ENCODE measurements around the gene FTSJ1.
"Not testable (repeated sequence)": the region's sequence is repeated elsewhere in the genome, so short reads cannot be mapped to it uniquely, and the experiment has no call there.

The FTSJ1 gene

GRCh38 chrX:48497871-48498270 lies 21.9 kb downstream of the FTSJ1 start:
- no peak for DNase-seq (ENCODE audit: low read depth)

DNA sequence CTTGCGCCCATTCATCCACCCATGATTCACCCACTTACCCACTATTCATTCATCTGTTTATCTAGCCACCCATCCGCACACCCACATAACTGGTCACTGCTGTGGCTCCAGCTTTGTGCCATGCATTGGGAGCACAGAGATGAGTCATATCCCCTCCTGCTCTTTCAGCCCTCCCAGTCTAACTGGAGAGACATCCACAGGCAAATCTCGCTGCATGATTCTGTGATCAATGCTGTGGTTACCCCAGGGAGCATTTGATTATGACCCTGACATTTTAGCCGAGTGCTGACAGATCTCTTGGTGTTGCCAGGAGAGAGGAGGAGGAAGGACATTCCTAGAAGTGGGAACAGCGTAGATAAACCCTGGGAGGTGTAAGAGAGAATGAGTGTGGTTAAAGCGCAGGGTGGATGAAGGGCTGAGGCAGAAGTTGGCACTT lies 22.4 kb downstream of the FTSJ1 start:
- peak; percentile 63 for DNase-seq (ENCODE audit: low read depth)

DNA sequence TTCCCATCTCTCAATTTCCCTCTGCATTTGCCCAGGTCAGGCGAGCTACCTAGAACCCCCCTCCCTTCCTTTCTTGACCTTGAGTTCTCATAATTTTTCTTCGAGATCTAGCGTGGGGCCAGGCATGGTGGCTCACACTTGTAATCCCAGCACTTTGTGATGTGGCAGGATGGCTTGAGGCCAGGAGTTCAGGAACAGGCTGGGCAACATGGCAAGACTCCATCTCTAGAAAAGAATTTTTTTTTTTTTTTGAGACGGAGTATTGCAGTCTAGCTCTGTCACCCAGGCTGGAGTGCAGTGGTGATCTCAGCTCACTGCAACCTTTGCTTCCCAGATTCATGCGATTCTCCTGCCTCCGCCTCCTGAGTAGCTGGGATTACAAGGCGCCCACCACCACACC lies 28.3 kb downstream of the FTSJ1 start:
- DNase-seq (ENCODE audit: low read depth) = no peak

DNA sequence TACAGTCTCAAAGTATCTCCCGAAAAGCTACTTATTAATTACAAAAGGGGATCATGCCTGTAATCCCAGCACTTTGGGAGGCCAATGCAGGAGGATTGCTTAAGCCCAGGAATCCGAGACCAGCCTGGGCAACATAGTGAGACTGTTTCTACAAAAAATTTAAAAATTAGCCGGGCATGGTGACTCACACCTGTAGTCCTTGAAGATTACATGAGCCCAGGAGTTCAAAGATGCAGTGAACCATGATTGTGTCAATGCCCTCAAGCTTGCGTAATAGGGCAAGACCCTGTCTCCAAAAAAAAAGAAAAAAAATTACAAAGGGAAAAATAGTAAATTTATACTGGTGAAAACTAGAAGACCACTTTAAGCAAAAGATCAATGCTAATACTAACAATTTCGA lies 29.5 kb downstream of the FTSJ1 start:
- DNase-seq (ENCODE audit: low read depth) = no peak

GRCh38 chrX:48507246-48507645 lies 31.2 kb downstream of the FTSJ1 start:
- no peak for DNase-seq (ENCODE audit: low read depth)

DNA sequence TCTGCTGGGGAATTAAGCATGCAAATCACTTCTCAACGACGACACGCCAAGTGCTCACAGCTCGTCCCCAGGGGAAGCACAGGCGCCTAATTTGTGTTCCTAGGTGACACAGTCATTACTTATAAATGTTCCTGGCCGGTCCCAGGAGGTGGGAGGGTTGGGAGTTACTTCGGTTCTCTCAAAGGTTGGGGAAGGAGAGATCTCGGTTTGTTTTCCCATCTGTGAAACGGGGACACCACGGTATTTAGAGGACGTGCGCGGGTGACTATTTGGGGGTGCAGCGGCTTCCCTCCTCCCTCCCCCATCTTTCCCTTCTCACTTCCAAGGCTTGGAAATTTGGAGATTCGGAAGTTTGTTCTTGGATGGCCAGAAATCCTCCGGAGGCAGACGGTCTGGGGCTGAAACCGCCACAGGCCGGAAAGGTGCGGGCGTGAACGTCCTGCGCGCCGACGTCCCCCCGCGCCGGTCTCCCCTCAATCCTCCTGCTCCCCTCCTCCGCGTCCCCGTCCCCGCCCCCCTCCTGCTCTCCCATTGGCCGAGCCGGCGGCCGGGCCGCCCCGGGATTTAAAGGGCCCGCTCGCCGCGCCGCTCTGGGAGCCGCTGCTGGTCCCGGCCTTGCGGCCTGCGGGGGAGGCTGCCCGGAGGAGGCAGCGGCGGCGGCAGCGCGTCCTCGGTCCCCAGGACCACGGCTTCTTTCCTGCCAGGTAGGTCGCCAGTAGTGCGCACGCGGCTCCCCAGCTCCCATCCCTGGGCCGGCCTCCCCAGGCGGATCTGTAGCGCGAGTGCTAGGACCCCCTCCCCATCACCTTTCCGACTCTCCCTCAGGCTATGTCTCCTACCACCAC lies 32.6 kb downstream of the FTSJ1 start, which contains the start of gene PORCN:
Gene PORCN (plus strand): TSS at position 593 of the 845 bp plus-strand sequence. CDS start 829 bp downstream, outside the sequence.
- DNase-seq (ENCODE audit: low read depth) = no peak

- DNase-seq (ENCODE audit: low read depth) = no peak
These were observed 33.2 kb downstream of the FTSJ1 start for GRCh38 chrX:48509245-48509590.

DNA sequence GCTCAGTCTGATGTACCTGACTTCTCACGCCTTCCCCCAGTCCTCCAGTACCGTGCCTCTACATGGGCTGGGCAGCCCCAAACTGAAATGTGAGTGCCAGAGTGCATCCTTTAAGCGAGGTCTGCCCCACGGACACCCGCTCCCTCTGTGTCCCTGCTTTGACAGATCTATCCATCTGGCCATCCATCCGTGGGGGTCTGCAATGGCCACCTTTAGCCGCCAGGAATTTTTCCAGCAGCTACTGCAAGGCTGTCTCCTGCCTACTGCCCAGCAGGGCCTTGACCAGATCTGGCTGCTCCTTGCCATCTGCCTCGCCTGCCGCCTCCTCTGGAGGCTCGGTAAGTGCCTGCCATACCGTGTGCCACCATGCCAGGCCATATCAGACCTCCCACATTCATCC lies 33.6 kb downstream of the FTSJ1 start:
- no peak for DNase-seq (ENCODE audit: low read depth)

GRCh38 chrX:48511560-48511959 lies 35.6 kb downstream of the FTSJ1 start:
- DNase-seq (ENCODE audit: low read depth) = no peak

- DNase-seq (ENCODE audit: low read depth) = no peak
These were observed 36.5 kb downstream of the FTSJ1 start for GRCh38 chrX:48512371-48512935.

- no peak for DNase-seq (ENCODE audit: low read depth)
These were observed 37.7 kb downstream of the FTSJ1 start for GRCh38 chrX:48513670-48514069.

- DNase-seq (ENCODE audit: low read depth) = no peak
These were observed 38.3 kb downstream of the FTSJ1 start for GRCh38 chrX:48514126-48514806.

- DNase-seq (ENCODE audit: low read depth) = no peak
These were observed 39.0 kb downstream of the FTSJ1 start for GRCh38 chrX:48514868-48515460.

GRCh38 chrX:48515842-48516241 lies 39.8 kb downstream of the FTSJ1 start:
- DNase-seq (ENCODE audit: low read depth) = no peak

DNA sequence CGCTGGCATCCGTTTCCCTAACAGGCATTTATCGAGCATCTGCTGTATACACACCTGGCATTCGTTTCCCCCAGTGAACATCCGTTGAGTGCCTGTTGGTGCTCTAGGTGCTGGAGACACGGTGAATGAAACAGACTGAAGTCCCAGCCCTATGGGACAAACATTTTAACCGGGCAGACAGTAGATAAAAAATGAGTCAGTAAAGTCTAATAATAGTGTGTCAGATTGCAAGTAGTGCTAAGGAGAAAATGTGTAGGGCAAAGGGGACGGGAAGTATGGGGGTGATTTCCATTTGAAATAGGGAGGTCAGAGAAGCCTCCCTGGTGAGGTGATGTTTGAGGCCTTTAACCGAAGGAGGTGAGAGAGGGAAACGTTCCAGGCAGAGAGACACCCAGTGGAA lies 40.3 kb downstream of the FTSJ1 start:
- DNase-seq (ENCODE audit: low read depth) = no peak

GRCh38 chrX:48516987-48517386 lies 41.0 kb downstream of the FTSJ1 start:
- DNase-seq (ENCODE audit: low read depth) = no peak

DNA sequence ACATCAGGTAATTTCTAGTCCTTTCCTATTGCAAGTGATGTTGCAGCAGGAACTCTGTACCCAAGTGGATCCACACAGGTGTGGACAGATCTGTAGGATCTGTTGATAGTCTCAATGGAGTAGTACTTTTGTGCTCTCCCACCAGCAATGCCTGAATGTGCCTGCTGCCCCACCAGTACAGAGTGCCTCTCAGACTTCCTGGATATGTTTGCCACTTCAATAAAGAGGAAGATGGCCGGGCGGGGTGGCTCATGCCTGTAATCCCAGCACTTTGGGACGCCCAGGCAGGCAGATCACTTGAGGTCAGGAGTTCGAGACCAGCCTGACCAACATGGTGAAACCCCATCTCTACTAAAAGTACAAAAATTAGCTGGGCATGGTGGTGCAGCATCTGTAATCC lies 43.5 kb downstream of the FTSJ1 start:
- not testable (repeated sequence) for DNase-seq (ENCODE audit: low read depth)

GRCh38 chrX:48520455-48520854 lies 44.5 kb downstream of the FTSJ1 start:
- DNase-seq (ENCODE audit: low read depth) = no peak

DNA sequence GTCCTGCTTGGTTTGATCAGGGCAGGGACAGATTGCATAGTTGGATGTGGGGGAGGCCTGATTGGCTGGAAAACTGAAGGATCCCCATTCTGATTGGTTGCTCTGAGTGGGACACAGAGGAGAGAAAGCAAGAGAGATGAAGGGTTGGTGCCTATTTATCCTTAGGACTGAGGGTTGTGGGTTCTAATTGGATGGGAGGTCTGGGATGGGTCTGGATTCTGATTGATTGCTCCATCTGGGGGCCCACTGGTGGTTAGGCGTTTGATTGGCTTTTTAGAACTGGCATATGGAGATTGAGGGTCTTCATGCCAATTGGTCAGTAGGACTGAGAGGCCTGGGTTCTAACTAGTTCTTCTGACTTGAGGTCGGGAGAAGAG lies 45.0 kb downstream of the FTSJ1 start:
- no peak for DNase-seq (ENCODE audit: low read depth)

DNA sequence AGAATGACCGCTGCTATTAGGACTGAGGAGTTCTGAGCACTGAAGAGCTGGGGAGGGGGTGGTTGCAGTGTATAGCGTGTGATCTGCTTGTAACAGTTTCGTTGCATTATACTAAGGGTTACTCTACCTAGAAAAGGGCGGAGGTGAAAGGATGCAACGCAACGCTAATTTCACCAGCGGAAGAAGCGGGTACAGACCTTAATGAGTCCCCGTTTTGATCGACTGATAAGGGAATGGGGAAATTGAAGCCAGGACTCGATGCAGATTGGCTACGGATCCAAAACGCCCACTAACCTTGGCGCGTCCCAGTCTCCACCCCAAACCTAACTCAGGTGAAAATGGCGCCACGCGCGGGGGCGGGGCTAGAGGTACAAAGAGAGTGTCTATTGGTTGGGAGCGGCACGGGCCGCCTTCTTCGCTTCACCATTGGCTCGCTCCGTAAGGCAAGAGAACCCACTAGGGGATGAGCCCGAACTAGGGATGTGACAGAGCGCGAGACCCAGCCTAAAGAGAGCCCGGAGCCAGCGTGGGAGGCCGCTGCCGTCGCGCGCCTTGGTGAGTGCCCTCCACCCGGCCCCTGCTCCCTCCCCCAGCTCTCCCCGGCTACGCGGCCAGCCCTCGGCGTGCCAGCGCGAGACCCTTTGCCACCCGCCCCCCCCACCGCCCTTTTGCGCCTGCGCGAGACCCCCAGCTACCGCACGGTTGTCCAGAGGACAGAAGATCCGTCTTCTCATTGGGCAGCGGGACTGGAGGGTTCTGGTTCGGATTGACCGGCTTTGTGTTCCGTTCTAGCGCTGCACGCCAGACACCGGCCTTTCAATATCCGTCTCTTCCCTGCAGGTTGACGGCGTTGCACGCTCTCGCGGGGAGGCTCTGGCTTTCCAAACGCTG lies 45.6 kb downstream of the FTSJ1 start, which contains the start of gene EBP:
Gene EBP (plus strand): TSS at position 456 of the 891 bp plus-strand sequence. CDS start 1,964 bp downstream, outside the sequence.
- DNase-seq (ENCODE audit: low read depth) = peak; percentile 66

DNA sequence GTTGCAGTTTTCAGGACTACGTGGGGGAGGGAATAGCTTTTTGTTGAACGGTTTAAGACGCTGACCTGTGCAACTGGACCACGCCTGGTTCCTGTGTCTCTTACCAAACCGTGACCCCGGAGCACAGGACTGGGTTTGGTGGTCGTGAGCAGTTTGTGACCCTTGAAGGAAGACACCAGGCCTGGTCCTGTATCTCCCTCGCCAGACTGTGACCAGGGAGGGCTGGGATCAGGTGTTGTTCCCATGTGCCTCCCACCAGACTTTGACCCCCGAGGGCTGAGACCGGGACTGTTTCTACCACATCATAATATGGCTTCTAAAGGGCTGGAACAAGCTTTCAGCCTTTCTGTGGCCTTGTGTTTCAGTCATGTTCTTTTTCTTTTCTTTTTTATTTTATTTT lies 46.3 kb downstream of the FTSJ1 start:
- DNase-seq (ENCODE audit: low read depth) = no peak

DNA sequence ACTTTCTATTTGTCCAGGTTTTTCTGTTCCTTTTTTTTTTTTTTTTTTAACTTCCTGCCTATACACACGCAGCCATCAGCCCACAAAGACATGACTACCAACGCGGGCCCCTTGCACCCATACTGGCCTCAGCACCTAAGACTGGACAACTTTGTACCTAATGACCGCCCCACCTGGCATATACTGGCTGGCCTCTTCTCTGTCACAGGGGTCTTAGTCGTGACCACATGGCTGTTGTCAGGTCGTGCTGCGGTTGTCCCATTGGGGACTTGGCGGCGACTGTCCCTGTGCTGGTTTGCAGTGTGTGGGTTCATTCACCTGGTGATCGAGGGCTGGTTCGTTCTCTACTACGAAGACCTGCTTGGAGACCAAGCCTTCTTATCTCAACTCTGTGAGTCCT lies 47.7 kb downstream of the FTSJ1 start:
- no peak for DNase-seq (ENCODE audit: low read depth)

All from stromal cell of bone marrow (primary cell).